ENCODE measurements around the gene NELFB.

The NELFB gene

GRCh38 chr9:137268538-137269201 is 13.5 kb downstream of the NELFB start:
- DNase-seq, result no peak

DNA sequence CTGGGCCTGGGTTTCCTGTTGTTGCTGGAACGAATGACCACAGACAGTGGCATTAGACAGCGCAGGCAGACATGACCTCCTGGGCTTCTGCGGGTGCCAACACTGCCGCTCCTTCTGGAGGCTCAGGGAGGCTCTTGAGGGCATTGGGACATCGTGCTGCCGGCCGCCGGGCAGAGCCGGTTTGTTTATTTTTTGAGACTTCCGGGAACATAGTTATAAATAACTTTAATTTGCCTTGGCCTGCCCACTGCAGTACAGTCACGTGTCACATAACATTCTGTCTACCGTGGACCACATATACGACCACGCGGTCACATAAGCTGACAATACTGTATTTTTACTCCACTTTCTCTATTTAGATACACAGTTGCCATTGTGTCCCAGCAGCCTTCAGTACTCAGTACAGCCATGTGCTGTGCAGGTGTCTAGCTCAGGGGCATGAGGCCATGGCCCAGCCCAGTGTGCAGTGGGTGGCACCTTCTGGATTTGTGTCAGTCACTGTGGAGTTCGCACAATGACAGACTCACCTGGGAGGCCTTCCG is 14.2 kb downstream of the NELFB start:
- no peak for DNase-seq

DNA sequence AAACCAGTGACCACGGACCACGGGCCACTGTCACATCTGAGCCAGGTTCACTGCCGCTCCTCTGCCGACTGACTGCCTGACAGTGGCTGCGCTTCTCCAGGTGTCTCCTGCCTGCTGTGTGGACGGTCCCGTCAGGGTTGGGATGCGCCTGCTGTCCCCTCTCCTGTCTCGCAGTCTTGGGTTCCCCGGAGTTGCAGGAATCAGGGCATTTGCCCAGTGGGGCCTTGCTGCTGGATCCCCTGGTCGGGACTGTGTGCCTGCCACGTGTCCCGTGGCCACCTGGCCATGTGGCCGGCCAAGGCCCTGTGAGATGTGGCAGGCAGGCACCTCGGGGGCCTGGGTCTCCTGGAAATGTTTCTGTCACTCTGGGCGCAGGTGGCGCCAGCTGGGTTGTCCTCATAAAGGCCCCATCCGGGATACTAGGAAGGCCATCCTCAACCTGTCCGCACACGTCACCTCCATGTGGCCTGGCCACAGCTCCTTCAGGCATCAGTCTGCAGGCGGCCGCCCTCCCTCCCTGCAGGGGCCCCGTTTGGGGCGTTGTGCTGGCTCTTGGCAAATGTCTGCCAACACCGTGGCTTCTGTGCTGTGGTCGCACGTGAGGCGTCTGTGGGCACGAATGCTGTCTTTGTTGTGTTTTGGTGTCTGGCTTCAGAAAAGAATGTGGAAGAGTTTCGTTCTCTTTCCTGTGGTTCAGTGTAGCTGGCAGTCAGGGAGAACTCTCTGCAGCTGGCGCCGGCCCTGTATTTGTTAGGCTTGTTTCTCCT is 16.0 kb downstream of the NELFB start:
- DNase-seq, result no peak

DNA sequence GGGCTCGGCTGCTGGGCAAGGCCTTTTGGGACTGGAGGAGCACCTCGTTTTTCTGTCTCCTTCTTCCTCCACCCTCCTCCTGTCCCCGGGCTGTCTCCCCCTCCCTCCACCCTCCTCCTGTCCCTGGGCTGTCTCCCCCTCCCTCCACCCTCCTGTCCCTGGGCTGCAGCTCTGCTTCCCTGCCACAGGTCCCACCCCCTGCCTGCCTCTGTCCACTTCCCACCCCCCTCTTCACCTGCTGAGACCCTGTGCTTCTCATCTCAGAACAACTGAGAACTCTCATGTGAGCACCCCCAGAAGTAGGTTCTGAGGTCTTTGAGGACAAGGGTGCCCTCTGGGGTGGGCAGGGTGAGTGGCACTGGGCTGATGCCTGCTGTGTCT is 16.6 kb downstream of the NELFB start:
- no peak for DNase-seq

- DNase-seq, result no peak
Observed at GRCh38 chr9:137272241-137273094, 17.3 kb downstream of the NELFB start.

DNA sequence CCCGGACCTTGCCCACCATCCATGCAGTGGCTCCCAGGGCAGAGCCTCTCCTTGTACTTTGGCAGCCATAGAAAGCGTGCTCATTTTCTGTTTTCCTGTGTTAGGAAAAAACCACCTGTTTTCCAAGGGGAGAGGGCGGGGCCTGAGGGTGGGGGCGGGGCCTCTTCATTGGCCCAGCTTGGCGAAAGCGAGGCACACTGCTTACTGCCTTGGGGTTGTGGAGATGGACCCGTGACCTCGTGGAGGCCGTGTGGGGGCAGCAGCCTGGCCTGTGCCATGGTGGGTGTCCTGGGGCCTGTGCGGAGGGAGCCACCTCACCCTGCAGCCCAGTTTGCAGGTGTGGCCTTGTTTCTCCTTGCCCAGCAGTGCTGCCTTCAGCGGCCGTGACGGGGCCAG is 18.0 kb downstream of the NELFB start:
- no peak for DNase-seq

GRCh38 chr9:137273611-137274320 is 18.6 kb downstream of the NELFB start:
- DNase-seq, result no peak

GRCh38 chr9:137275203-137275587 is 20.1 kb downstream of the NELFB start:
- no peak for DNase-seq

DNA sequence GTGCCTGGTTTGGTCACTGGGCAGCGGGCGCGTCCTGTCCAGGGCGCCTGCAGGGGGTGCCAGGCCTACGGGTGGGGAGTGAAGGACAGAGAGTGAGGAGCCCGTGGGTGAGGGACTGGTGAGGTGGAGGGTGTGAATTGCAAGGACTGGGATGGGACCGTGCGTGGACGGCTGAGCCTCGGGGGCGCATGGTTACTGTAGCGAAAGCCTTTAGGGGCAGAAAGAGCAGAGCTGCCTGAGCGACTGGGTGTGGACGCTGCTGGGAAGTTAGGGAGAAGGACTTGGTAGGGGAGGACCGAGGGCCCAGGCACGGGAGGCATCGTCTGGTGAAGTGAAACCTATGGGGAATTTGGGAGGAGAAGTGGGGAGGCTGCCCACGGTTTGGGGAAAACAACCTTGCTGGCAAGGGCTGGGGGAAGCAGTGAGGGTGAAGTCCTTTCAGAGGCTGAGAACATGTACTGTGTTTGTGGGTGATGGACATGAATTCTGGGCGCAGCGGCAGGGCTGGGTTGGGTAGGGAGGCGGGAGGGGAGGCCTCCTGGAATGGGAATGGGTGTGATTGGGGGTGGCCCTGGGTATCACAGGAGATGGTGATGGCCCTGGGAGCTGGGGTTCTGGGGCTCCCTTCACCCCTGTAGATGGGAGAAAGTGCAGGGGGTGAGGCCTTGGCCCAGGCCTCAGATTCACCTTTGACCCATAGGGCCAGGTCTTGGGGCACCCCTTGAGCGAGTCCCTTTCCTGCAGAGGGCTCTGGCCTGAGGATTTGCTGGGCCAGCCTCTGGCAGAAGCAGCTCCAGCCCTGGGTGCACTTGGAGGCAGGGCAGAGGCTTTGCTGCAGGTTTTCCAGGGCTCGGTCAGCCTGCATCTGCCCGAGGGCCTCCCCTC is 20.7 kb downstream of the NELFB start:
- no peak for DNase-seq

- DNase-seq, result no peak
Observed at GRCh38 chr9:137276473-137277328, 21.6 kb downstream of the NELFB start.

DNA sequence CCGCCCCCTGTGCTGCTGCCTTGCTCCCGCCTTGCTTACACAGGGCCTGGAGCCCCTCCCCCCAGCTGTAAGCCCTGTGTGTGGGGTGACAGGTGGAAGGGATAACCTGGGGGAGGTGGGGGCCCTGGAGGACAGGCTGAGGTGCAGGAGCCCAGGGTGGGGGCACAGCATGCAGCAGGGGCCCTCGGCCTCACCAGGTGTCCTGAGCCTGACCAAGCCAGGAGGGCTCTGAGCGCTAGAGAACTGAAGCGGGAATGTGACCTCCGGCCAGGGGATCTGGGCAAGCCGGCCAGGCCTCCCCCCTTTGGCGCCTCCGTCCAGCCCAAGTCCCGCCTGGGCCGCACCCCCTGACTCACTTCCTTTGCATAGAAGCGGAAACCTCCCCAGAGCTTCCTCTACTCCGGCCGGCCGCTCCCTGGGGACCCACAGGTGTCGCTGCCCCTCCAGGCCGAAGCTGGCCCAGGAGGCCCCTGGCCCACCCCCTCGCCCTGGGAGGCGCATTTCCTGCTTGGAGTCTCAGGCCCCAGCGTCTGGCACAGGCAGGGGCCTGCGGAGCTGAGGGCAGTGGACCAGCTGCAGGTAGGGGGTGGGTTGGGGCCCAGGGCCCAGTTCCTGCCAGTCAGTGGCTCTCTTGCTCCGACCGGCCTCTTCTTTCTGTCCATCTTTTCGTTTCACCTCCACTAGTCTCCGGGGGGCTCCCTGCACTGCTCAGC is 22.4 kb downstream of the NELFB start, which contains the start of gene TOR4A:
TOR4A (plus strand) TSS at position 398 of the 713 bp plus-strand sequence. CDS start 964 bp downstream, outside the sequence.
- DNase-seq, result no peak

- DNase-seq, result no peak
Observed at GRCh38 chr9:137278061-137278701, 23.1 kb downstream of the NELFB start.

- no peak for DNase-seq
Observed at GRCh38 chr9:137278721-137279711, 23.9 kb downstream of the NELFB start.

DNA sequence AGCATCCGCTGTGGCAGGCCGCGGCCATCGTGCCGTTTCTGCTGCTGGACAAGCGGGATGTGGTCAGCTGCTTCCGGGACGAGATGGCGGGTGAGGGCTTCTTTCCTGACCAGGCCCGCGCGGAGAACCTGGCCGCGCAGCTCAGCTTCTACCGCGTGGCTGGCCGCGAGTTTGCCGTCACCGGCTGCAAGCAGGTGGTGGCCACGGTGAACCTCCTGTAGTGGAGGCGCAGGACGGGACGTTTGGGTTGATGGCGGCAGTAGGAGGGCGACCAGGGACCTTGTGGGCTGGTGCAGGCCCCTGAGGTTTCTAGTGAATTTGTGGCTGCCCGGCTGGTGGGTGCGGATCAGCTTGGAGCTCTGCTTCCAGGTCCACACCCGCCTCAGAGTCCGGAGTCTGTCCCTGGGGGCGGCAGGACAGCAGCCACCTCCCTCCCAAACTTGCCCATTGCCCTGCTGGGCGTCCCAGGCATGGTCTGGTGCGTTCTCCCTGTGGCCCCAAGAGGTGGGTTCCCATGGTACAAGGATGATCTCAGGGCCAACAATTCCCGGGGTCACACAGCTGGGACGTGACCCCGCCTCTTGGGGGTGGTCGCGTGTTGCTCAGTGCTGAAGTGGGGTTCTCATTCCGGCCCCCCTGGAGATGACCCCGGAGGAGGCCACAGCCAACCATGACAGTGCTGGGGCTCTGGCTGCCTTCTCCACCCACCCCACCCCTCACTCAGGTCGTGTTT is 24.8 kb downstream of the NELFB start:
- DNase-seq, result no peak

DNA sequence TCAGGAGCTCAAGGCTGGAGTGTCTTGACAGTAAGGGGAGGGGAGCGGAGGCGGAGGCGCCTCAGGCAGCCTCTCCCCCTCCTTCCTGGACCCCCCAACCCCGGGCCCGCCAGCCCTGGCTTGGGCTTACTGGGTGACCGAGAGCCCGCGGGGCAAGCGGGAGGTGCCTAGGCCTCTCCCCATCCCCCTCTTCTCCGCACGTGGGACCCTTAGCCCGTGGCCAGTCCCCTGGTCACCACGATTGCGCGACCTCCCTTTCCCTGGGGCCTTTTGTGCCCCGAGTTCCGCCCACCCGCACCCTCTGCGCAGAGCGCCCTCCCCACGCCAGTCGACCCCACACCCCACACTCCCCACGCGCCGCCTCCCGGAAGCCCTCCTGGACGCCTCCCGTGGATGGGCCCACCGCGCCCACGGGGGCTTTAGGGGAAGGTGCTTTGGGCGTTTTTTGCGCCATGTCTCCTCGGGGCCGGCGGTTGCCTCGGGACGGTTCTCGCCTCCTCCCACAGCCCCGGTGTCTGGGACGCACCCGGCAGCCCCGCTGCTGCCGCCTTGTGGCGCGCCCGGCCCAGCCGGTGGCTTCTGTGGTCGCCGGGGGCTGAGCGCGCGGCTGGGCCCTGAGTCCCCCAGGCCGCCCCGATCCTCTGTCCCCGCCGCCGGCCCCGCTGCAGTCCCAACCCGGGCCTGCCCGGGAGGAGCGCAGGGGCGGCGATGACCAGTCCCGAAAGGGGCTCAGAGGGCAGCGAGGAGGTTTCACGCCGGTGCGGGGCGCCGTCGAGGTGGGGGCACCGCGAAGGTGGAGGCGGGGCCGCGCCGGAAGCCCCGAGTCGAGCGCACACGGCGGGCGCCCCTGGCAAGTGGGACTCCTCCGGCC is 25.6 kb downstream of the NELFB start:
- DNase-seq, result no peak
